Dedifferentiated amniotic fluid mesenchymal stem cell (primary cell): ENCODE results near the gene NACA2.
"Not testable (repeated sequence)": the region's sequence is repeated elsewhere in the genome, so short reads cannot be mapped to it uniquely, and the experiment has no call there.

ENCODE experiments used
- DNase-seq: peaks from one replicate; pipeline ENCODE4 v3.0.0-alpha.2; 2016; ENCODE audit errors: extremely low spot score

NACA2 gene

GRCh38 chr17:61599608-61600007 lies 8.6 kb upstream of the NACA2 start:
- no peak for DNase-seq

- no peak for DNase-seq
Observed at GRCh38 chr17:61598014-61598413, 7.0 kb upstream of the NACA2 start.

DNA sequence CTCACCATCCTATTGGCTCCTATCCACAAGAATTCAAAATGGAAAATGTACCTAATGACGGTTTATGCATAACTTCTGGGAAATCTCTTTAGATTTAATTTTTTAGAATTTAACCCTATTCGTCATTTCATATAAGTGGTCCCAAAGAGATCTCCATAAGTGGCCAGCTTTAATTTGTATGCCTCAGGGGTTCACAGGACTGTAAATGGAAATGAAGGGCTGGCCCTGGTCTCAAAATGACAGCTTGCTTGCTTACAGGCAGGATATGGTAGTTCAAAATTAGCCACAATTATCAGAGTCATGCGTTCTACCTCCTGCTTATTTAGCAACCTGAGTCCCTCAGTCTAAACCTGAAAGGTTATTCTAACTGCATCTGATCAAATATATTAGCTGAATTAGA lies 6.6 kb upstream of the NACA2 start:
- DNase-seq, result no peak

DNA sequence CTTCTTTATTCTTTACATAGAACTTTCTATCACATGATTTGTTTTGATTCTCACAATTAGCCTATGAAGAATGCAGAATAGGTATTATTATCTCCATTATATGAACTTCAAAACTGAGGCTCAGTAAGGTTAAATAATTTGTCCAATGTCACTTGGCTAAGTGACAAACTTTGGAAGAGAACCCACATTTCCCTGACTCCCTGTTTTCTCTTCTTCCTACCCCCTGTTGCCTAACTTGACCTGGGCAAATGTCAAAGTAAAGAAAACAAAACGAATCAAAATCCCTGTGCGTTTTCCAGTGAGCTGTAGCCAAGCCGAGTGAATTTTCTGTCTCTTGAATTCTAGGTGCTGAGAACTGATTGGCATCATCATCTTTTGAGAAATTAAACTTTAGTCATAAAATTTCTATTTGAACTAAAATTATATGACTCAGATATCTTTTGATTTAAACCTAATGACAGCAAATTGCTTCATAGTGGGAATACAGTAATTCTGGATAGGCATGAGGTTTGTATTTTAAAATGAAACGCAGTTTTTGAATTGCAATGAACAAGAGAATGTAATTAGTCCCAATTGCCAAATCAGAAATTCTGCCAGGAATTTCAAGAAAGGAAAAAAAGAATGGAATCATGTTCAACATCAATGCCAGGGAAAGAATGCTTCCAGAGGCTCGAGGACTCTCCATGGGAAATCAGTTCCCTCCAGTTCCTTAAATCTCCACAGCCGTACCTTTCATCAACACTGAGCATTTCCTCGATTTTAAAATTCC lies 4.6 kb upstream of the NACA2 start:
- no peak for DNase-seq

- DNase-seq, result no peak
Observed at GRCh38 chr17:61594294-61594825, 3.3 kb upstream of the NACA2 start.

DNA sequence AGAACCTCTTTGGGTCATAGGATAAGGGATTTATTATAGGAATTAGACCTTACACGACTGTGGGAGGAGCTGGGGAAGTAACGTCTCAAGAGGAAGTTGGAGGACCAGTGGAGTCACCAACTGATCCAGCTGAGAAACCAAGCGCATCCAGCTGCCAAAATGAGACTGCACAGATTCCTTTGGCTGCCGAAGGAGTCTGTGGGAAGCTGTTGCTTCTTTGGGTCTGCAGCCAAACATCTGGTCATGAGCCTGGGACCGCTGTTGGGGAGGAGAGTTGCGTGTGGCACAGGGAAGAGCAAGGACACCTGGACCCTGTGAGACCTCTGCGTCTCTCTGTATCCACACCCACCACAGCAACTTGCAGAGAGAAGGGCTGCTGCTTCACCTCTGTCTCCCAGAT lies 2.4 kb upstream of the NACA2 start:
- no peak for DNase-seq

- no peak for DNase-seq
Observed at GRCh38 chr17:61591930-61592329, 911 bp upstream of the NACA2 start.

DNA sequence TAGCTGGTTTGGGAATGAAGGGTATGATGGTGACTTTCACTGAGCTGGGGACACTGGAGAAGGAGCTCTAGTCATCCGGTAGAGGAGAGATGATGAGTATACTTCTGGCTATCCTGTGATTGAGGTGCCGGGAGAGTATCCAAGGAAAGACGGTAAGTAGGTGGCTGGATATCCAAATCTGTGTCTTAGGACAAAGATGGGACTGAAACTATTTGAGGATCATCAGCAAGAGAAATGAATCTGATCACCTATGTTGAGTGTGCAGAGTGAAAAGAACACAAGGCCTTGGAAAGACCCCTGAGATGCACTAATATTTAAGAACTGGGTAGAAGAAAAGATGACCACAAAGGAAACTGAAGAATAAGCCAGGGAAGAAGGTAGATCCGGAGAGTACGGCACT lies 1.0 kb downstream of the NACA2 start:
- DNase-seq, result no peak

DNA sequence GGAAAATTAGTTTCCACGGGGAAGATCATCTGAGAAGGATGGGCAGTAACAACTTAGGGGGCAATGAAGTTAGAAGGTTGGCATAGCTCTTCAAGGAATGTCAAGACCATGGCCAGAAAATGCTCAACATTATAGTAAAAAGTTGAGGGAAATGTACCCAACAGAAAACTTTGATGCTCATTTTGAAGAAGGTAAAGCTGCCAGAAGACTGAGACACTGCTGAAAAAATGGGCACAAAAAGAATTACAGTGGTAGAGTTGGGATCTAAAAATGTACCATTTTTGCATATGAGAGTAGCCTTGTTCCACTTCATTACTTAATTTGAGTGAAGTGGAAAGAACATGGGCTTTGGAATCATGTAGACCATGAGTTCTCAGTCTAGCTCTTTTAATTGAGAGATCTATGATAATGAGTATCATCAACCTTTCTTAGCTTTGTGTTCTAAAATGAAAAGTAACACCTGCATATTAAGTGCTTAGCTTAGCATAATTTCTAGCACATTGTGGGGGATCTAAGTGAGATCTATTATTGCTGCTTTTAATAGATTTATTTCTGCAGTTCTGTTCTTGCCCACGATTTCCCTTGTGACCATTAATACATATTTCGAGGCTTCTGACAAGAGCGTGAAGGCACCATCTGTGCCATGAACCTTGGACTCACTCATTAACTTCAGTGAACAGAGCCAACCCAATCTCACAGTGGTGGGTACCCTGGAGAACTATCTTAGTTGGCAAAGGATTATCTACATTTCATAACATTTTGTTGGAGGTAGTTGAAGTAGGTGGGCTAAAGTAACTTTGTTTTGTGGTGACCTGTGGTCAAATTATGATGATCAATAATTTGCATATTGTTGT lies 3.0 kb downstream of the NACA2 start:
- DNase-seq, result no peak

- DNase-seq, result no peak
Observed at GRCh38 chr17:61587242-61587641, 3.8 kb downstream of the NACA2 start.

DNA sequence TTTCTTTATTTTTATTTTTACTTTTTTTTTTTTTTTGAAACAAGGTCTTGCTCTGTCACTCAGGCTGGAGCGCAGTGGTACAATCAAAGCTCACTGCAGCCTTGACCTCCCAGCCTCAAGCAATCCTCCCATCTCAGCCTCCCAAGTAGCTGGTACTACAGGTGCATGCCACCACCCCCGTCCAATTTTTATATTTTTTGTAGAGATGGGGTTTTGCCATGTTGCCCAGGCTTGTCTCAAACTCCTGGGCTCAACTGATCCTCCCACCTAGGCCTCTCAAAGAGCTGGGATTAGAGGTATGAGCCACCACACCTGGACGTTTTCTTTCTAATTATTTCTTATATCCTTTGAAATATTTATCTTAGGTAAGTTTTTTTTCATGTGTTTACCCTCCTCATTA lies 4.4 kb downstream of the NACA2 start:
- not testable (repeated sequence) for DNase-seq

GRCh38 chr17:61586031-61586566 lies 4.9 kb downstream of the NACA2 start:
- DNase-seq, result no peak

DNA sequence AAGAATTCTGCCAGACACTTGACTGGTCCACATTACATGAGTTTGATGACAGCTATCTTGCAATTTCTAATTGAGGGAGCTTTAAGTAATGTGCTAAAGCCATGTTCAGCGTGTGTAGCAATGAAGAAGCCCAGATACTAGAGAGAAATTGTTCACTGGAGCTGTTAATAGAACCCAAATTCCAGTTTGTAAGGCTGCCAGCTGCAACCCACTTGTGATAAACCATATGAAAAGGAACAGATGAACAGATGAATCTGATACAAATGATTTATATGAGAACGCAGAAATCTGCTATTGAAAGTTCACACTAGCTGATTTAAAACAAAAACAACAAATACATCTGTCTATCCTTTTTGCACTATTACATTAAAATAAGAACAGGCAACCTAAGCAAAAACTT lies 6.2 kb downstream of the NACA2 start:
- no peak for DNase-seq

GRCh38 chr17:61584266-61584665 lies 6.8 kb downstream of the NACA2 start:
- DNase-seq, result no peak

DNA sequence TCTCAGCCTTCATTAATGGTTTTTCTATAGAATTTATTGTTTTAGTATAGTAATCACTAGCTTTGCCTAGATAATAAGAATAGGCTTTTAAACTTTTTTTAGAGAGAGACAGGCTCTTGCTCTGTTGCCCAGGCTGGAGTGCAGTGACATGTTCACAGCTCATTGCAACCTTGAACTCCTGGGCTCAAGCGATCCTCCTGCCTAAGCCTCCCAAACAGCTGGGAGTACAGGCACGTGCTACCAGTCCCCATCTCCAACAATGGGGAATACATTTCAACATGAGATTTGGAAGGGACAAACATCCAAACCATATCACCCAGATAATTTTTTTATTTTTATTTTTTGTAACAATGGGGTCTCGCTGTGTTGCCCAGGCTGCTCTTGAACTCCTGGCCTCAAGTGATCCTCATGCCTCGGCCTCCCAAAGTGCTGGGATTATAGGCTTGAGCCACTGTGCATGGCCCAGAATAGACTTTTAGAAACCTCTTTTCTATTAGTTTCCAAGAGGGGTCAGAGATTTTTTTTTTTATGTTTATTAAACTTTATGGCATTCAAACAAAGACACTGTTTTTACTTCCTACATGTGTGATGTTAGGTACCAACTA lies 7.3 kb downstream of the NACA2 start:
- no peak for DNase-seq

GRCh38 chr17:61583242-61583641 lies 7.8 kb downstream of the NACA2 start:
- peak; percentile 59 for DNase-seq

- no peak for DNase-seq
Observed at GRCh38 chr17:61582593-61582992, 8.4 kb downstream of the NACA2 start.

DNA sequence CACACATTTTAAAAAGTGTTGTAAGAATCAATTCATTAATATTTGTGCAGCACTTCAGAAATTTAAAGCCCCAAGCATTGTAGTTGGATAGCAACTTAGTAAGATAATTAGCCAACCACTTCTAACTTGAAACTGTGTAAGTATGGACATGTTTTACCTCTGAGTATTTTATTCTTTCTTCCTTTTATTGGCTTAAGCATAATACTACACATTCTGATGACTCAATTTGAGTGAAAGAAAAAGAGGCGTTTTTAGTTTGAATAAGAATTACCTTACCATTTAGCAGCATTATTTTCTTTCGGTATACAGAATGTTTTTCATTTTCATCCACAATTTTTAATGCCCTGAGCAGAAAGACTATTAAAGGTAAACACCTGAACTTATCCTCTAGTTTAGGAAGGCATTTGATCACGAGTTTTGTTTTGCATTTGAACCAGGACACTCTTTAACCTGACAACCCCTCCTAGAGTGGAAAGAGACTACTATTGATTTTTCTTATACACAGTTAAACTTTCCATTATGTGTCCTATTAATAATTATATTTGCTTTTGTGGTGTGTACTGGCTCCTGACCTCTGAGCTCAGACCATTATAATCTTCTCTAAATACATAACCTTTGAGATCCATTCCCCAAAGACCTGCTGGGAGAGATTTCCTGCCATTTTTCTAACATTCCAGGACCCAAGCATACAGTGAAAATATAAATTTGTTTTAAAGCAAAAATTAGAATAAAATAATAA lies 9.2 kb downstream of the NACA2 start:
- DNase-seq, result no peak

DNA sequence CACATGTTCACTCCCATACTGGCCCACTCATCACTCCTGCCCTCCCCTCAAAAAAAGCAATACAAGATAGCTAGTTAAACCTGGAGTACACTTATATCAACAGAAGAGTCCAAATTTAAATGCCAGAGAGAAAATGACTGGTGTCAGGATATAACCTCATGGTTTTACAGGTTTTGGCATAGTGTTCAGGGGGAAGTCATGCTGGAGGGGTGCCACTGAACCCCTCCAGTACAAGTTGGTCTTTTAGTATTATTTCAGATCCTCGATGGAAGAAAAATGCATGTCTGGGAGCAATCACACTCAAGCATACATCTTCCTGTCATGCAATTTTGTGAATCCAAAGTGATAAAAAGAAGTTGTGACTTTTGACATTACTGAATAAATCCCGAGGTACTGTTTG lies 10.5 kb downstream of the NACA2 start:
- no peak for DNase-seq

- DNase-seq, result peak; percentile 58
Observed at GRCh38 chr17:61579961-61580360, 11.1 kb downstream of the NACA2 start.

GRCh38 chr17:61579347-61579746 lies 11.7 kb downstream of the NACA2 start:
- DNase-seq, result no peak

GRCh38 chr17:61578645-61579044 lies 12.4 kb downstream of the NACA2 start:
- no peak for DNase-seq
